NCI-H2196 treated with DMSO at 0.1 percent for 48 hours (cell line): ENCODE data around the gene ELOVL6.
"Not testable (repeated sequence)": the region's sequence is repeated elsewhere in the genome, so short reads cannot be mapped to it uniquely, and the experiment has no call there.

Experiments used
- DNase-seq: peaks from one replicate; lab custom pipeline; 2025; ENCODE audit not compliant: unreplicated experiment; lab: John Stamatoyannopoulos, UW

Gene ELOVL6

GRCh38 chr4:110163327-110164069 is 34.9 kb downstream of the ELOVL6 start:
- no peak for DNase-seq

DNA sequence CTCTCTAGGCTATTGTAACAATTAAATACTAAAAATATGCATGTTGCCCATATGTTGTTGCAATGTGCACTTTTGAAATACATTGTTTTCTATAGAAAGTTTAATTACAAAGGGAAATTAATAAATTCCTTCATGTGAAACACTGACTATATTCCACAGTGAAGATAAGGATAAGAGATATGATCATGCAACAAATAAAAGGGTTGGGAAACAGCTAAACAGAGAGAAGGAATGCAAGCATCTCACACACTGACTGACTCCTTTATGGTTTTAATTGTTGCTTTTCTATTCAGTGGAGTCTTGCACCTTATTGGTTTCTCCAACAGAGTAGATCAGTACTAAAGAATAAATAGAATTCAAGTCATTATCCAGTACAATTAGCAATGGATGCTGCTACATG is 37.8 kb downstream of the ELOVL6 start:
- DNase-seq: no peak

- DNase-seq: no peak
Measured at GRCh38 chr4:110159541-110159940, 38.9 kb downstream of the ELOVL6 start.

DNA sequence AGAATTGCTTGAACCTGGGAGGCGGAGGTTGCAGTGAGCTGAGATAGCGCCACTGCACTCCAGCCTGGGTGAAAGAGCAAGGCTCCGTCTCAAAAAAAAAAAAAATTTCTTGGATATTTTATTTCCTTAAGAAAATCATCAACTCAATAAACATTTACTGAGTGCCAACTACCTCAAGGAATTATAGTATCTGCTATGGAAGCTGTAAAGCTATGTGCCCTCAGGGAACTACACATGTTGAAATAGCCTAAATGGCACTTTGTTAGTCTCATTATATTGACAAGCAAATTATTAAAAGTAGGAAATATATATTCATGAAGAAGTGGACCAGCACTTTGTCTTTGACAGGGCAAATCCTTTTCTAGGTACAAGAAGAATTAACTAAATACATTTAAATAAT is 40.8 kb downstream of the ELOVL6 start:
- DNase-seq: no peak

- not testable (repeated sequence) for DNase-seq
Measured at GRCh38 chr4:110157166-110157565, 41.2 kb downstream of the ELOVL6 start.

GRCh38 chr4:110156442-110156841 is 42.0 kb downstream of the ELOVL6 start:
- no peak for DNase-seq

DNA sequence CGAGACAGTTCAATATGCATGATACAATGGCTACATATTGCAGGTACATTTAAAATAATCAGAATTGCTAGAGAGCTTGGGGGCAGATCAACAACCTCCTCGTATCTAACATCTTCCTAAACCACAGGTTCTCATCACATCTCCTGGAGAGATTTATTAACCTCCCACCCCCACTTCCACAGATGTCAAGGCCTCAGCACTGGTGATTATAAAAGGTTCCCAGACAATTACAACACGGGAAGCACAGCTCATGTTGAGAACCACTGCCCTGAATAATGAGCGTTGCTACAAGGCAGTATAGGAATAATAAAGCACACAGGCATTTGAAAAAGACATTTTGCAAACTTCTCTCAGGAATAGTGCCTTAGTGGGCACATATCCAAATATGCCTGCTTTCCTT is 42.8 kb downstream of the ELOVL6 start:
- no peak for DNase-seq

DNA sequence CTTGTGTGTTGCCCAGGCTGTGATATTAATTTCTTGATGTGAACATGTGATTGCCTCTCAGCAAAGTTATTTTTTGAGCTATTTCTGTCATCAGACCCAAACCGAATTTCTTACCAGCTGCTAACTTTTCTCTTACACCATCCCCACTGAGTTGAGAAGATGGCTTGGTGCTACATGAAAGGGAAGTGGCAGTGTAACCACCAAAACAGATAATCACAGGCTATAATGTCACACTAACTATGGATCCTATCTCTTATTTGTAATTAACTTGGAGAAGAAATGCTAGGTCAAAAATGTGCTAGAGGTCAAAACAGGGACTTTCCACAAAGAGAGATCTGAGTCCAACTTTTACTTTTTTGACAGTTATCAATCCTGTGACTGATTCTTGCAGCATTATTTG is 43.8 kb downstream of the ELOVL6 start:
- no peak for DNase-seq

DNA sequence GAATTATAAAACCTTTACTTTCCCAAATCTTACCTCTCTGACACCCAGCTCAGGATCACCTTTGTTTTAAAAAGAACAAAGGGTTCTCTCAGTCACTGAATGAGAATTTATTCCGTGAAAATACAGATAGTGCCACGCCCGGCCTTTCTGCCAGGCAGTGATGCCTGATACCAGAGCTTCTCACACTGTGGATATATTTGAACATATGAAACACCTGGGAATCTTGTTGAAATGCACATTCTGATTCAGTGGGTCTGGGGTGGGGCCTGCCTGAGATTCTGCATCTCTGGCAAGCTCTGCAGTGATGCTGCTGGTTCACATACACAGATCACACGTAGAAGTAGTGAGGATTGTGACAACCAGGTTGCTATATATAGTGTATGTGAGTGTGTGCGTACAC is 46.0 kb downstream of the ELOVL6 start:
- no peak for DNase-seq

GRCh38 chr4:110149089-110149488 is 49.3 kb downstream of the ELOVL6 start:
- DNase-seq: no peak

GRCh38 chr4:110142461-110142860 is 56.0 kb downstream of the ELOVL6 start:
- no peak for DNase-seq

- no peak for DNase-seq
Measured at GRCh38 chr4:110139815-110140214, 58.6 kb downstream of the ELOVL6 start.

DNA sequence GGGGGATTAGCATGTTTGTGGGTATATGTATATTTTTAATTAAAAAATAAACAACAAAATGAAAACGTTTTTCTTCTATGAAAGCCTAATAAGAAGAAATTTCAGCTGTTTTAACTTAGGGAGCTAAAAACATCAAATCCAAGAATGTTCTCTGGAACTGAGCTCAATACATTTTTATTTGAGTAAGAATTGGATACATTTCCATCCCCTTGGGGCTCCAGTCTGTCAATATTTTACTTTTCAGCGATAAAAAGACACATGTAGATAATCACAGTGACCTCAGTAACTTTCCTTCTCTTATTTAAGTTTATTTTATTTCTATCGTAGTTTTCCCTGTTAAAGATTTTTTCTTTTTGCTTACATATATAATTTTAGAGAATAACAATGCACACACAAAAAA is 59.3 kb downstream of the ELOVL6 start:
- DNase-seq: no peak

- DNase-seq: no peak
Measured at GRCh38 chr4:110138551-110138950, 59.9 kb downstream of the ELOVL6 start.

DNA sequence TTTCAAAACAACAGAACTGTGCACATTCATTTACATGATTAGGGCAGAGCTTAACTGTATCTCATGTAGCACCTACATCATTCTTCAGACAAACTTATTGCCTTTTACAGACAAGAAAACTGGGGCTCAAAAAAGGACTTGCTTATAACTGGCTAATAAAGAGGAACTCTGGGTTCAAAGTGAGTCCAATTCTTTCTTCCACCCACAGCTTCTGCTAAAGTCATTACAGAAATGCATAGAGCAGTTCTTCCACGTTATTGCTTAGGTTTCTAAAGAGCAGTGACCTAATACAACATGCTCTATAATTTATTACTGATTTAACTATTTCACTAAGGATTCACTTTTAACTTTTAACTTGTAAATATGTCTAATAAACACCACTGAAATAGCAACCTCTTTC is 60.6 kb downstream of the ELOVL6 start:
- DNase-seq: no peak

GRCh38 chr4:110135523-110135922 is 62.9 kb downstream of the ELOVL6 start:
- DNase-seq: no peak

DNA sequence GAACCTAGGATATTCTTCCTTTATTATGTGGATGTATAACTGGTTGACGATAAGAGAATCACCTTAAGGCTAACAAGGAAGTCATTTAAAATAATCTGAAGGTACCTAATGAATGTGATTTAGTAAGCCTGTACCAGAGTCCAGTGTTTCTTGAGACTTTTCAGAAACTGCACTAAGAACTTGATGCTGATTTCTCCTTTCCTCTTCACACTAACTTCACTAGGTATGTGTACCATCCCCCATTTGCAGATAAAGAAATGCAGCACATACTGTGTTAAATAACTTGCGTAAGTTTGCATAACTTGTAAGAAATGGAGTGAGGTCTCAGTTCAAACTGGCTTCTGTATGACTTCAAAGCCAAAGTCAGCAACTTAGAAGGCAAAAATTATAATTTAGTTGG is 63.3 kb downstream of the ELOVL6 start:
- DNase-seq: no peak

DNA sequence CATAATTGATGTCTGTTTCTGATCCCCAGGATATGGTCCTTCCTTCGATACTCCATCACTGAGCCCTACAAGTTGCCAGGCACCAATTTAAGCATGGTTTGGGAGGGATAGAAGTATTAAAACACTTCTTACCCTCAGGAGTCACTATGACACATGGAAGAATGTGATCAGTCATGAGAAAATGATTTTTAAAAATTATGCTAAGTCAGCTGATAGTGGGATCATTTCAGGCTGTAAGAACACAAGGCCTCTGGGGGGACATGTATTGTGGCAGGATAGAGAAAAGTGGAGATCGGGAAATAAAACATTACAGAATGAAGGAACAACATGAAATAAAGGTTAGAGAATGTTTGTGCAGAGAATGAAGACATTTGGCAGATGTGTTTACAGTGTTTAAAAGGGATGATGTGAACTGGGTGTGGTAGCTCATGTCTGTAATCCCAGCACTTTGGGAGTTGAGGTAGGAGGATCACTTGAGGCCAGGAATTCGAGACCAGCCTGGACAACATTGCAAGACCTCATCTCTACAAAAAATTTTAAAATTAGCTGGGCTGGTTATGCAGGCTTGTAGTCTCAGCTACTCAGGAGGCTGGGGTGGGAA is 64.0 kb downstream of the ELOVL6 start:
- DNase-seq: no peak

- DNase-seq: no peak
Measured at GRCh38 chr4:110132816-110133719, 65.3 kb downstream of the ELOVL6 start.

DNA sequence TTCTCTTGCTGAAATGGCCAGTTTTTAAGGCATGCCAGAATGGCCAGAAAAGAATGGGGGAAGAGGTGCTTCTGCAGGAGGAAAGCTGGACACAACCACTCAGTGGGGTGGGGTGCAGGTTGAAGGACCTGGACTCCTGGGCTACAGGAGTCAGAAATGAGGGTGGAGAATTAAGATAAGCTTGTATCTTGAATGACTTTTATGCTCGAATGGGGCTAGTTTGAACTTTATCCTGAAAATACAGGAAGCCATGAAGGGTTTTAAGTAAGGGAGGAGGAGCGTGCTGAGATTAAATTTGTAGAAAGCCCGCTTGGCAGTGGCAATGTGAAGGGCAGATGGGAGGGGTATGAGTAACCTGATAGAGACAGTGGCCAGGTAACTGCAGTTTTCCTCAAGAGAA is 66.5 kb downstream of the ELOVL6 start:
- no peak for DNase-seq

- DNase-seq: no peak
Measured at GRCh38 chr4:110130576-110131358, 67.6 kb downstream of the ELOVL6 start.
